Endothelial cell of umbilical vein (primary cell): ENCODE data around the gene HDAC4. TPM values are rescaled to one million over a fixed set of nuclear protein-coding genes. Genes with fewer than 3 reads are reported as not detected.

Experiments used
- BruUV-seq: library from RNA; stranded (reverse); fragments of 400-500 nt; replicated peaks from 2 replicates; lab custom pipeline; 2021; lab: Mats Ljungman, UMichigan
- CTCF ChIA-PET: fragments of 300-600, 350-600 bp; sonication (Branson Sonifier 250); formaldehyde crosslinking; loops from one replicate; lab custom pipeline; 2021; ENCODE audit warnings: antibody characterized with exemption, inconsistent platforms; lab: Charles Lee
- POLR2A ChIA-PET: fragments of 300-600, 350-600 bp; sonication (Branson Sonifier 250); formaldehyde crosslinking; loops from one replicate; lab custom pipeline; 2021; ENCODE audit warnings: antibody characterized with exemption, inconsistent platforms; lab: Charles Lee
- DNase-seq: peaks from one replicate; pipeline ENCODE4 v3.0.0-alpha.2; 2011; ENCODE audit warnings: low read depth, low spot score
- FAIRE-seq: peaks from 2 replicates; lab custom pipeline; 2011; peaks lifted over from hg19 to GRCh38; lab: Jason Lieb, UNC
- H2AFZ ChIP-seq: 2 replicates; pipeline ENCODE4 v1.6.0; 2012; ENCODE audit warnings: low read depth, low read length, control low read depth, inconsistent platforms
- H3K27ac ChIP-seq: 2 replicates; pipeline ENCODE4 v1.5.1; 2011; ENCODE audit warnings: low read depth, mild to moderate bottlenecking, control low read depth, low read length, moderate library complexity; ENCODE audit not compliant: insufficient read depth
- H3K27me3 ChIP-seq, 2 experiments: 2 replicates each; pipeline versions ENCODE4 v1.6.0 to v1.6.1; 2011; ENCODE audit warnings: low read length in 2 of 2, mixed read lengths in 1 of 2; ENCODE audit not compliant: control insufficient read depth in 2 of 2, insufficient read depth in 2 of 2
- H3K36me3 ChIP-seq, 2 experiments: 2 replicates in 1 of 2; 3 replicates in 1 of 2; pipeline ENCODE4 v1.5.1; 2011; ENCODE audit warnings: low read length in 2 of 2, mild to moderate bottlenecking in 1 of 2, moderate library complexity in 1 of 2; ENCODE audit not compliant: control insufficient read depth in 2 of 2, insufficient read depth in 2 of 2; ENCODE audit errors: extremely low read depth in 1 of 2
- H3K4me1 ChIP-seq: 3 replicates; pipeline ENCODE4 v1.5.1; 2011; ENCODE audit warnings: mild to moderate bottlenecking, low read length; ENCODE audit not compliant: control insufficient read depth, insufficient read depth; ENCODE audit errors: extremely low read depth
- H3K4me2 ChIP-seq: 2 replicates; pipeline ENCODE4 v1.6.1; 2011; ENCODE audit warnings: low read length, control low read depth, mixed read lengths; ENCODE audit not compliant: insufficient read depth
- H3K4me3 ChIP-seq, 3 experiments: fragments of 200-600 bp in 1 of 3; sonication (generic), shearing (Covaris generic) in 1 of 3; replicated peaks in 1 of 3; 2 replicates each; pipeline ENCODE4 v1.5.1; 2011 to 2016; ENCODE audit warnings: control low read depth in 3 of 3, low read length in 3 of 3, mild to moderate bottlenecking in 2 of 3, inconsistent platforms in 1 of 3, low read depth in 1 of 3, moderate library complexity in 1 of 3; ENCODE audit not compliant: insufficient read depth in 1 of 3
- H3K79me2 ChIP-seq: 2 replicates; pipeline ENCODE4 v1.6.0; 2012; ENCODE audit warnings: low read length, inconsistent platforms; ENCODE audit not compliant: control insufficient read depth, insufficient read depth
- H3K9ac ChIP-seq: replicated peaks from 2 replicates; pipeline ENCODE3; 2011; ENCODE audit warnings: low read length, control low read depth; ENCODE audit not compliant: insufficient read depth; ENCODE audit errors: extremely low read depth
- H3K9me1 ChIP-seq: replicated peaks from 3 replicates; pipeline ENCODE4 v1.6.0; 2011; ENCODE audit warnings: mild to moderate bottlenecking, low read length; ENCODE audit not compliant: control insufficient read depth, insufficient read depth; ENCODE audit errors: extremely low read depth
- H3K9me3 ChIP-seq: replicated peaks from 2 replicates; pipeline ENCODE4 v1.5.1; 2012; ENCODE audit warnings: low read length, inconsistent platforms; ENCODE audit not compliant: control insufficient read depth, insufficient read depth
- H4K20me1 ChIP-seq: replicated peaks from 2 replicates; pipeline ENCODE3; 2011; ENCODE audit warnings: mild to moderate bottlenecking, low read length; ENCODE audit not compliant: control insufficient read depth, insufficient read depth; ENCODE audit errors: extremely low read depth
- EZH2 ChIP-seq: IDR thresholded peaks from 2 replicates; pipeline ENCODE4 v1.6.1; 2012; ENCODE audit warnings: borderline replicate concordance, low read depth, mild to moderate bottlenecking, moderate library complexity, low read length, inconsistent platforms; ENCODE audit not compliant: severe bottlenecking
- FOS ChIP-seq: IDR thresholded peaks from 2 replicates; pipeline ENCODE4 v1.6.1; 2011; ENCODE audit warnings: mild to moderate bottlenecking, low read length, moderate library complexity, borderline replicate concordance; ENCODE audit not compliant: insufficient read depth
- GATA2 ChIP-seq: IDR thresholded peaks from 2 replicates; pipeline ENCODE4 v1.7.0; 2011; ENCODE audit warnings: low read depth, mild to moderate bottlenecking, moderate library complexity, mixed read lengths, low read length; ENCODE audit not compliant: insufficient read length, insufficient read depth
- JUN ChIP-seq: IDR thresholded peaks from 2 replicates; pipeline ENCODE4 v1.6.1; 2011; ENCODE audit warnings: borderline replicate concordance, low read depth; ENCODE audit not compliant: insufficient read length, insufficient read depth
- MYC ChIP-seq: IDR thresholded peaks from one replicate; pipeline ENCODE4 v1.6.1; 2011; ENCODE audit warnings: mild to moderate bottlenecking, low read depth, low read length
- POLR2A ChIP-seq: IDR thresholded peaks from 2 replicates; pipeline ENCODE4 v1.6.1; 2012; ENCODE audit warnings: low read depth, mild to moderate bottlenecking, control low read depth, low read length
- POLR2AphosphoS5 ChIP-seq: IDR thresholded peaks from 2 replicates; pipeline ENCODE4 v1.6.1; 2012; ENCODE audit warnings: low read depth, mild to moderate bottlenecking, control low read depth, low read length, moderate library complexity; ENCODE audit not compliant: insufficient read depth
- dilution Hi-C: fragments of 300-500 bp; cut with MboI; formaldehyde crosslinking; loops from one replicate; pipeline ENCODE4 v1.15.0; 2019; ENCODE audit warnings: low sequenced_read_pairs; ENCODE audit not compliant: extremely low pct_ligation_motif_present
- intact Hi-C: fragments of 100-400 bp; cut with micrococcal nuclease; formaldehyde crosslinking; loops from one replicate; pipeline ENCODE4 v1.10.0; 2022
- polyA plus RNA-seq, 4 experiments: library from polyadenylated mRNA; depleted of rRNA in 3 of 4; stranded (reverse) in 3 of 4; unstranded in 1 of 4; fragments of >200 nt; gene quantifications; 2 replicates each; pipeline versions ENCODE4 v1.2.1 to v1.2.3, GENCODE V29; 2011 to 2012; ENCODE audit warnings: missing spikeins in 1 of 4
- total RNA-seq: library from RNA; stranded (reverse); gene quantifications from 2 replicates; pipeline ENCODE4 v1.2.3, GENCODE V29; 2021
- TF ChIP-seq, protein P1 (sequence below), 2 donors: IDR thresholded peaks; 1 replicate in 1 of 2; 2 replicates in 1 of 2; pipeline ENCODE4 v1.5.1; 2011; ENCODE audit warnings: low read length in 2 of 2, mild to moderate bottlenecking in 2 of 2, moderate library complexity in 2 of 2, control low read depth in 1 of 2, inconsistent platforms in 1 of 2, low read depth in 1 of 2; ENCODE audit not compliant: insufficient read depth in 1 of 2; ENCODE audit errors: extremely low read depth in 1 of 2

HDAC4 gene
- total and polyA plus RNA-seq, 2 donors (not counting 3 experiments of a cell fraction or from before 2014, with no cell fraction given): 13.4 to 33.0 TPM

DNA sequence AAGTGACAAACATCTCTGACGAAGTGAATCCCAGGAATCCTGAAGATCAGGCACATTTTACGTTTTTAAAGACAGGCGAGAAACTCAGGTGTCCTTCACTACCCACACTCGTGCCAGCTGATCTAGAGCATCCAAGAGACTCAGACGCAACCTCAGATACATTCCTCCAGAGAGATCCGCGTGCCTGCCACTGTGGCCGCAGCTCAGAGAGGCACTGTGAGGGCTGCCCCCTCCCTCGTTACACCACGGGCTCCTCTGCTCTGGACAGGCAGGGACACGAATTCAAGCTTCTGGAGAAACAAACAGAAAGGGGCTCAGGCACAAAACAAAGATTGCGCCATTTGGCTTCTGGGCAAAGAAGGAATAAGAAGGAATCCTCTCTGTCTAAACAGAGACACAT is 268.0 kb downstream of the HDAC4 start:
- ChIA-PET CTCF (interaction anchor here (1.0 kb wide), 1 partner anchor 13 kb away, joined by 3 read pairs; no protein-coding TSS in a partner anchor), POLR2A (no interaction called here)
- Histone ChIP-seq H3K9ac (no peak overlapping the region), H3K27me3 (no peaks in the 10 kb centered on the region), H3K4me2 (no peak overlapping the region), H2AFZ (no peak overlapping the region), H3K79me2 (no peaks in the 10 kb centered on the region), H3K9me3 (no peaks in the 10 kb centered on the region), H3K27ac (no peak overlapping the region), H3K36me3 (peaks cover 0 to 10% of the 10 kb centered on the region in 2 experiments), H4K20me1 (no peaks in the 10 kb centered on the region), H3K9me1 (no peaks in the 10 kb centered on the region), H3K4me1 (no peaks in the 10 kb centered on the region), H3K4me3 (no peak overlapping the region)
- DNase-seq (no peak), FAIRE-seq (no peak)
- intact Hi-C loops: no loop called here
- no TSS peak for BruUV-seq
- TF ChIP-seq JUN (no peak), MYC (no peak)
- TF ChIP-seq, protein P1, sequence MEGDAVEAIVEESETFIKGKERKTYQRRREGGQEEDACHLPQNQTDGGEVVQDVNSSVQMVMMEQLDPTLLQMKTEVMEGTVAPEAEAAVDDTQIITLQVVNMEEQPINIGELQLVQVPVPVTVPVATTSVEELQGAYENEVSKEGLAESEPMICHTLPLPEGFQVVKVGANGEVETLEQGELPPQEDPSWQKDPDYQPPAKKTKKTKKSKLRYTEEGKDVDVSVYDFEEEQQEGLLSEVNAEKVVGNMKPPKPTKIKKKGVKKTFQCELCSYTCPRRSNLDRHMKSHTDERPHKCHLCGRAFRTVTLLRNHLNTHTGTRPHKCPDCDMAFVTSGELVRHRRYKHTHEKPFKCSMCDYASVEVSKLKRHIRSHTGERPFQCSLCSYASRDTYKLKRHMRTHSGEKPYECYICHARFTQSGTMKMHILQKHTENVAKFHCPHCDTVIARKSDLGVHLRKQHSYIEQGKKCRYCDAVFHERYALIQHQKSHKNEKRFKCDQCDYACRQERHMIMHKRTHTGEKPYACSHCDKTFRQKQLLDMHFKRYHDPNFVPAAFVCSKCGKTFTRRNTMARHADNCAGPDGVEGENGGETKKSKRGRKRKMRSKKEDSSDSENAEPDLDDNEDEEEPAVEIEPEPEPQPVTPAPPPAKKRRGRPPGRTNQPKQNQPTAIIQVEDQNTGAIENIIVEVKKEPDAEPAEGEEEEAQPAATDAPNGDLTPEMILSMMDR (IDR thresholded peaks at IDR 0.05; ENCODE audit: extremely low read depth in 1 of 2, insufficient read depth in 1 of 2, low read depth in 1 of 2, low read length in 2 of 2): no peak
- dilution Hi-C loops: no loop called here

DNA sequence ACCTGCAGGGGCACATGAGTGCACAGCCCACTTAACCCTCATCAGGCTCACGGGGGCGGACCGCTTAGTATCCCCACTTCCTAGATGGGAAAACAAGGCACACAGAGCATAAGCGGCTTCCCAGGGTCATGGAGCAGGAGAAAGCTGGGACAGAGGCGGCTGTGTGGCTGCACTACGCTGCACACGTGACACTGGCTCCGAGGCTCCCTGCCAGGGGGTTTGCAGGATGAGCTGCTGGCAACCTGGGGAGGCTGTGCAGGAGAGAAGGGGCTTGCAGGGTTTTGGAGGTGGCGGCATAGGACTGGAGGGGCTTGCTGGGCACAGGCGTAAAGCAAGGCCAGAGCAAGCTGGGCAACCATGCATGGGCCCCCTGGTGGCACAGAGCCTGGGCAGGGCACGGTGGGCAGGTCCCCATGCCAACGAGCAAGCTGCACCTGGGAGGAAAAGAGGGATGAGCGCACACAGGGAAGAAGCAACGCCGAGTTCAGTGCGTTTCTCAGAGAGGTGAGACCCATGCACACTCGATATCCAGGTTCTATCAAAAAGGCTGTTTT is 268.6 kb downstream of the HDAC4 start:
- Histone ChIP-seq H3K27ac (no peak overlapping the region), H3K4me3 (no peak overlapping the region), H3K27me3 (no peaks in the 10 kb centered on the region), H3K36me3 (peaks cover 0 to 10% of the 10 kb centered on the region in 2 experiments), H3K9me3 (no peaks in the 10 kb centered on the region), H3K79me2 (no peaks in the 10 kb centered on the region), H3K9ac (no peak overlapping the region), H3K4me1 (no peaks in the 10 kb centered on the region), H2AFZ (no peak overlapping the region), H3K9me1 (no peaks in the 10 kb centered on the region), H3K4me2 (no peak overlapping the region), H4K20me1 (no peaks in the 10 kb centered on the region)
- dilution Hi-C loops (no loop called here), intact Hi-C loops (no loop called here)
- FAIRE-seq (no peak), DNase-seq (no peak)
- ChIA-PET POLR2A (no interaction called here), CTCF (no interaction called here)
- no peak for TF ChIP-seq POLR2AphosphoS5
- no peak for TF ChIP-seq FOS
- TF ChIP-seq GATA2: no peak
- TF ChIP-seq JUN: no peak
- no peak for TF ChIP-seq MYC
- TF ChIP-seq EZH2: no peak
- no peak for TF ChIP-seq POLR2A
- no TSS peak for BruUV-seq
